SK-N-MC (cell line): ENCODE measurements around the gene TAPBPL.
"Not testable (repeated sequence)": the region's sequence is repeated elsewhere in the genome, so short reads cannot be mapped to it uniquely, and the experiment has no call there.

Experiments used
- EZH2 ChIP-seq: fragments of 200-600 bp; sonication (generic); IDR thresholded peaks from one replicate; pipeline ENCODE4 v1.6.1; 2017; ENCODE audit warnings: antibody characterized with exemption
- FOXP2 ChIP-seq: optimal IDR thresholded peaks from 2 replicates; pipeline ENCODE3; 2011; ENCODE audit warnings: mild to moderate bottlenecking, moderate library complexity; ENCODE audit not compliant: insufficient read depth; ENCODE audit errors: extremely low read length, control extremely low read depth

GRCh38 chr12:6427796-6428195 is 24.0 kb upstream of the TAPBPL start:
- TF ChIP-seq EZH2, FOXP2: not testable (repeated sequence)
